Fibroblast of the aortic adventitia (primary cell): ENCODE measurements around the gene GPT2. TPM values are rescaled to one million over a fixed set of nuclear protein-coding genes. Genes with fewer than 3 reads are reported as not detected.
A peak's percentile ranks its signal among the peaks of the same experiment; 100 is the strongest.

Experiments
- DNase-seq: peaks from one replicate; pipeline ENCODE4 v3.0.0-alpha.2; 2010; ENCODE audit warnings: low read depth
- H3K4me3 ChIP-seq: 2 replicates; pipeline ENCODE4 v1.5.1; 2011; ENCODE audit warnings: low read depth, mild to moderate bottlenecking, control low read depth, low read length, moderate library complexity
- total RNA-seq: library from RNA; depleted of rRNA; stranded (reverse); fragments of >200 nt; gene quantifications from 2 replicates; pipeline ENCODE4 v1.2.3, GENCODE V29; 2012; ENCODE audit warnings: low replicate concordance
- TF ChIP-seq, protein P1 (sequence below): IDR thresholded peaks from 2 replicates; pipeline ENCODE4 v1.5.1; 2011; ENCODE audit warnings: mild to moderate bottlenecking, low read length, control low read depth, inconsistent platforms; ENCODE audit not compliant: insufficient read depth

Gene GPT2
- total RNA-seq, 1 donor, result 9.7 TPM

DNA sequence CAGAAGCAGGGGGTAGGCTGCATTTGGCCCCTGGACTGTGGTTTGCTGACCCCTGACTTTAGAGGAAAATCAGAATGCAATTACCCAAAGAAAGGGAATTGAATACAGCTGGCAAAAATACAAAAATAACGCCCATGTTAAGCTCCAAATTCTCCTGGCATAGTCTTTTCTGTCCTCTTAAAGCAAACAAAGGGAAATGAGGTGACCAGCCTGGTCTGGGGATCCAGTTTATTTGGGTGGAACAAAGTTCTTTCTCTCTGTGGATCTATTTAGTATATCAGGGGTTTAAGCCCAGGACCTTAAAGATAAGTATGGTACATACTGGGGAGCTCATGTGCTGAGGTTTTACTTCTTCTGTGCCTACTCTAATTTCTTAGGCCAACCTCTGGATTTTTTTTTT lies 65.8 kb downstream of the GPT2 start:
- H3K4me3 ChIP-seq, result no peak overlapping the region
- no peak for DNase-seq
- TF ChIP-seq, protein P1, sequence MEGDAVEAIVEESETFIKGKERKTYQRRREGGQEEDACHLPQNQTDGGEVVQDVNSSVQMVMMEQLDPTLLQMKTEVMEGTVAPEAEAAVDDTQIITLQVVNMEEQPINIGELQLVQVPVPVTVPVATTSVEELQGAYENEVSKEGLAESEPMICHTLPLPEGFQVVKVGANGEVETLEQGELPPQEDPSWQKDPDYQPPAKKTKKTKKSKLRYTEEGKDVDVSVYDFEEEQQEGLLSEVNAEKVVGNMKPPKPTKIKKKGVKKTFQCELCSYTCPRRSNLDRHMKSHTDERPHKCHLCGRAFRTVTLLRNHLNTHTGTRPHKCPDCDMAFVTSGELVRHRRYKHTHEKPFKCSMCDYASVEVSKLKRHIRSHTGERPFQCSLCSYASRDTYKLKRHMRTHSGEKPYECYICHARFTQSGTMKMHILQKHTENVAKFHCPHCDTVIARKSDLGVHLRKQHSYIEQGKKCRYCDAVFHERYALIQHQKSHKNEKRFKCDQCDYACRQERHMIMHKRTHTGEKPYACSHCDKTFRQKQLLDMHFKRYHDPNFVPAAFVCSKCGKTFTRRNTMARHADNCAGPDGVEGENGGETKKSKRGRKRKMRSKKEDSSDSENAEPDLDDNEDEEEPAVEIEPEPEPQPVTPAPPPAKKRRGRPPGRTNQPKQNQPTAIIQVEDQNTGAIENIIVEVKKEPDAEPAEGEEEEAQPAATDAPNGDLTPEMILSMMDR, result no peak

DNA sequence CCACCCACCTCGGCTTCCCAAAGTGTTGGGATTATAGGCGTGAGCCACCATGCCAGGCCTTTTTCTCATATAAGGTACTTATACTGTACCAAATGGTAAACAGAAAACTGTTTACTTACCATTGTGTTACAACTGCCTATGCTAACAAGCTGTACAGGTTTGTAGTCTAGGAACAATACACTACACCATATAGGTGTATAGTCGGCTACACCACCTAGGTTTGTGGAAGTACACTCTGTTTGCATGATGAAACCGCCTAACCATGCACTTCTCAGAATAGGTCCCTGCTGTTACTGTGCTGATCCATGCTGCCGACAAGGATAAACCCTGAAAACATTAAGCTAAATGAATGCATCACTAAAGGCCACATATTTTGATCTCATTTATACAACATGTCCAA lies 70.4 kb downstream of the GPT2 start:
- TF ChIP-seq, protein P1, result no peak
- H3K4me3 ChIP-seq, result no peak overlapping the region
- no peak for DNase-seq

DNA sequence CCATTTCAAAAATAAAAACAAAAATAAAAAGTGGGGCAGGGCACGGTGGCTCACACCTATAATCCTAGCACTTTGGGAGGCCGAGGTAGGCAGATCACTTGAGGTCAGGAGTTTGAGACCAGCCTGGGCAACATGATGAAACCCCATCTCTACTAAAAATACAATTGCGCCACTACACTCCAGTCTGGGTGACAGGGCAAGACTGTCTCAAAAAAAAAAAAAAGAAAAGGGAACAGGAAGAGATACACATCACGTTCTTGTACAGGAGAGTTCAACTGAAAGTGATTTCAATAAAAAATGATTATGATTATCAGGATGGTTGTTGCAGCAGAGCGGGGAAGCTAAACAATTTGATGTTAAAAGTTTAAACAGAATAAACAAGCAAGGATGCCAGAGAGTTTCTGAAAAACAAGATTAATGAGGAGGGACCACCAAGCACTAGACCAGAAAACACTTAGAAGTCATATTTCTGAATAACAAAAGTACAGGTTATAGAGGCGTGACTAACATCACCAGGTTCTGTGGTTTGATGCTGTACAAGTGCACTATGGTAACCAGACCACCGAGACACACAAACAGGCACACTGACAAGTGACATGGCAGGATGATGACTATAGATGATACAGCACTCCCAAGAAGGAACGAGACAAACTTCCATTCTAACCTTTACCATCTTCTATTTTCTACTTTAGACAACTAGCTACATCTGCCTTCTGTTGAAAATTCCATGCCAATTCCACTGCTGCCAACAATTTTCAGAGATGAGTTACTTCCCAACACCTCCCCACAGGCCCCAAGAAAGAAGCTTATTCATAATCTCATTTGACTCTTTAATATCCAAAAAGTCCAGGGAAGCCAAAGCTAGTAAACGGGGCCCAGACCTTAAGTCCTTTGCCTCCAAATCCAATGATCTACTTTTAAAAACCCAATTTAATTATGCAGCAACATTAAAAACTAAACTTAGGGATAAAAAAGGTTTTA lies 77.5 kb downstream of the GPT2 start:
- TF ChIP-seq, protein P1, result no peak

DNA sequence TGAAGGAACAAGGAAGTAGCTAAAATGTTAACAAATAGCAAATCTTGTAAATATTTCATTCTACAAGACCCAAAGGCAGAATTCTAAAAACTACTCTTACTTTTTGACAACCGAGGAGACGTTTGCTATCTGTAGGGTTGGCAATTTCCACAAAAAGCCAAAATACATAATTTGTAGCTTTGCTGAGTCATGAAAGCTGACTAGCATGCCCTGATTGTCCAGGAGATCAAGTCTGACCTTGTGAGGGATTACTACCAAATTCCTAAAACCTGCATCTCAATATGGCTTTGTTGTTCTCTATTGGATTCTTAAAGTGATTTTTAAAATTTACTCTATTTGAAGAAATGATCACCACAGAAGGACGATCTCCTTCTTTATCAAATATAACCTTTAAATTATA lies 78.5 kb downstream of the GPT2 start:
- TF ChIP-seq, protein P1, result no peak
- no peak for DNase-seq
- H3K4me3 ChIP-seq, result no peak overlapping the region

More for the DNA sequence above, 77.5 kb downstream of the GPT2 start:
- DNase-seq, result peak; percentile 35
- no peak overlapping the region for H3K4me3 ChIP-seq

DNA sequence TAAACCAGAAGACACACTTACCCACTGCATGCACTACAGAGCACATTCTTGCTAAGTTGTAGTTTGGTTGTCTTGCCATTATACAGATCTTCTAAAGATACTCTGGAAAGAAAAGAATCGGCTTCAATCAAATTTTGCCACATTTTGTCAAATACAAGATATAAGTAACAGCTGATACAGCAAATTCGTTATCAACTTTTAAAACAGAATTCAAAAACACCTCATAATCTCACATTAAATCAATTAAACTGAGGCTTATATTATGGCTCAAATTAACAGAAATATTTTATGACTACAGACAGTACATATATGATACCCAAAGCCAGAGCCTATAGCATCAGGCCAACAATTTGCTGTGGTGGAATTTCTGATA lies 83.9 kb downstream of the GPT2 start:
- H3K4me3 ChIP-seq, result no peak overlapping the region
- TF ChIP-seq, protein P1, result no peak
- no peak for DNase-seq

DNA sequence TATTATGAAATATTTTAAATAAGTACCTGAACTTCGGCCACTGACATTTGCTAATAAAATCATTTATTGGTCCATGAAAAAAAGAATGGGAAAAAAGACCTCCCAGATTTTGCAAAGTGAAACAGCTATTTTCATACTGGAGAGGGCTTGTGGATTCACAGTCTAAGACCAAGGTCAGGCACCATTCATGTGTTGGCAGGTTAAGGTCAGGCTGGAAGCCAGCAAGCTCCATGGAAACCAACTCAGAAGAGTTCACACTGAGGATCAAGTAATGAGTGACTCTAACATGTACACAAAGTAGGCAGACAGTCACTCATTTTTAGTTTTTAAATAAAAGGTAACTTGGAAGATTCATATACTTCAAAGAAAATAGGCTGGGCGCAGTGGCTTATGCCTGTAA lies 85.9 kb downstream of the GPT2 start:
- no peak overlapping the region for H3K4me3 ChIP-seq
- TF ChIP-seq, protein P1, result no peak
- DNase-seq, result no peak

DNA sequence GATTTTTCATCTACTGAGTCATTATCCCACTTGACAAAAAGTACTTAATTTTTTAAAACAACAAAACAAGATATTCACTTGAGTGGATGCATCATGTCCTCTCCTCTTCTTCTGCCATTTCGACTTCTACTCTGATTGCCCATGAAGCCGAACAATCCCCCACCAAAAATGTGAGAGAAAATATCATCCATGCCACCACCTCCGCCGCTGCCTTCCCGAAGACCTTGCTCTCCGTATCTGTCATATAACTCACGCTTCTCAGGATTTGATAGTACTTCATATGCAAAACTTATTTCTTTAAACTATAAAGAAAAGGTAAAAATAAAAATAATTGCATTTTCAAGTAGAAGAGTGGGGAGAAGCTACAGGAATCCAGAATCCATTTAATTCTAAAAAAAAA lies 87.1 kb downstream of the GPT2 start:
- TF ChIP-seq, protein P1, result no peak
- H3K4me3 ChIP-seq, result no peak overlapping the region
- DNase-seq, result no peak
